ENCODE data around the gene XPOT.

DNA sequence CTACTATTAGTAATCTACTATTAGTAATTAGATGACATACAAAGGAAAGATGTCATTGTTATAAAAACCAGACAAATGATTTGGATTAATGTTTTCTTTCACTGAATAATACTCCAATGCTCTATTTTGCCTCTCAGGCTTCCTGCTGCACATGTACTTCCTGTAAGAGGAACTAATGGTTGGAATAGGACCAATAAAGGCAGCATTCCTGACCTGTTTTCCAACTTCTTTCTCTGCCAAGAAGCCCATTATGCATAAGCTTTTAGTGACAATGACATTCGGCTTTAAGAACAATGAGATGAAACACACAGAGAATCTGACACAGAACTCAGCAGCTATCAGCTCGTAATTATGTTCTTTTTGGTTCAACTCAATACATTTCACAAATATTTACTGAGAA lies 8.5 kb upstream of the XPOT start:
- TF ChIP-seq, protein P1, sequence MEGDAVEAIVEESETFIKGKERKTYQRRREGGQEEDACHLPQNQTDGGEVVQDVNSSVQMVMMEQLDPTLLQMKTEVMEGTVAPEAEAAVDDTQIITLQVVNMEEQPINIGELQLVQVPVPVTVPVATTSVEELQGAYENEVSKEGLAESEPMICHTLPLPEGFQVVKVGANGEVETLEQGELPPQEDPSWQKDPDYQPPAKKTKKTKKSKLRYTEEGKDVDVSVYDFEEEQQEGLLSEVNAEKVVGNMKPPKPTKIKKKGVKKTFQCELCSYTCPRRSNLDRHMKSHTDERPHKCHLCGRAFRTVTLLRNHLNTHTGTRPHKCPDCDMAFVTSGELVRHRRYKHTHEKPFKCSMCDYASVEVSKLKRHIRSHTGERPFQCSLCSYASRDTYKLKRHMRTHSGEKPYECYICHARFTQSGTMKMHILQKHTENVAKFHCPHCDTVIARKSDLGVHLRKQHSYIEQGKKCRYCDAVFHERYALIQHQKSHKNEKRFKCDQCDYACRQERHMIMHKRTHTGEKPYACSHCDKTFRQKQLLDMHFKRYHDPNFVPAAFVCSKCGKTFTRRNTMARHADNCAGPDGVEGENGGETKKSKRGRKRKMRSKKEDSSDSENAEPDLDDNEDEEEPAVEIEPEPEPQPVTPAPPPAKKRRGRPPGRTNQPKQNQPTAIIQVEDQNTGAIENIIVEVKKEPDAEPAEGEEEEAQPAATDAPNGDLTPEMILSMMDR (IDR thresholded peaks at IDR 0.05), result no peak
- no peak for TF ChIP-seq EZH2phosphoT487 (IDR thresholded peaks at IDR 0.05)
- TF ChIP-seq EZH2 (IDR thresholded peaks at IDR 0.05), result no peak

Data from neural progenitor cell (in vitro differentiated cells).